GM21825 (cell line): ENCODE results near the gene STIMATE.

Source experiments
- ATAC-seq: cut with Tn5 transposase; IDR thresholded peaks from one replicate; pipeline ENCODE4 v1.9.1; 2021; ENCODE audit warnings: mild to moderate bottlenecking, moderate library complexity; ENCODE audit not compliant: unreplicated experiment

STIMATE gene

DNA sequence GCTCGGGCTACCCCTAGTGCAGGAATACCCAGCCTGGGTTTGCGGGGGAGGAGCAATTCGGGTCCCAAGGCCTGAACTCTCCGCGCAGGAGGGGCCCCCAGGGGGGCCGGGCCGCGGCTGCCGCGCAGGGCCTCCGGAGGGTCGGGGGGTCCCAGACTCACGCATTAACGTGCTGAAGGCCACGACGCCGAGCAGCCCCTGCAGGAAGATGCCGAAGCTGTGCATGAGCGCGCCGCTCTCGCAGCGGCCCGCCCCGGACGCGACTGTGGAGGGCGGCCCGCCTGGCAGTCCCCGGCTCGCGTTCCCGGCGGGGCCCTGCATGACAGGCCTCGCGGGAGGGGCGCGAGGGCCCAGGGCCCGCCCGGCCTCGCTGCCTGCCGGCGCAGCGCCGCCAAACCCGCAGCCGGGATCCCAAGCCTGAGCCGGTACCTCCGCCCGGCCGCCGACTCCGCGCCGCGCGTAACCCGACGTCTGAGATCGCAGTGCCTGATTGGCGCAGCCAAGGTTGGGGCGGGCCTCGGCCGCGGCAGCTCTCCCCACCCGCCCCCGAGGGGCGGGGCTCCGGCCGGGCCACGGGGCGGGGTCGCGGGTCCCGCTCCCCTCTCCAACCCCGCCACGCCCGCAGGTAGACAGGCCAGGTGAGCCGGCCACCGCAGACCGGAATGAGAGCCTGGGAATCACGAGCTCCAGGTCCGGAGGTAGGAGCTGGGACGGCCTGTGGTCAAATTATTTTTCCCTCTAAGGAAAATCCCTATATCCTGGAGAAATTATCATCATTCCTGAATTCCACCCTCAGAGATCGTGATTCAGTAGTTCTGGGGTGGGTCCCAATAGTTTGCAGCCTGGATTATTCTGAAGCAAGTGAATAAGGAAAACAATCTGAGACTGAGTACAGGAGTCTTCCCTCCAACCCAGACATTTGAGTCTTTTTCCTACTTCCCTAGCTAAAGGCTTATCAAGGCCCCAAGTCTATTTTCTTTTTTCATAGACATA, at the start of gene STIMATE:
TSS of gene STIMATE (minus strand) at position 419 of the 993 bp plus-strand sequence. CDS start at position 321, 98 bp downstream.
- peak; percentile 96 for ATAC-seq

DNA sequence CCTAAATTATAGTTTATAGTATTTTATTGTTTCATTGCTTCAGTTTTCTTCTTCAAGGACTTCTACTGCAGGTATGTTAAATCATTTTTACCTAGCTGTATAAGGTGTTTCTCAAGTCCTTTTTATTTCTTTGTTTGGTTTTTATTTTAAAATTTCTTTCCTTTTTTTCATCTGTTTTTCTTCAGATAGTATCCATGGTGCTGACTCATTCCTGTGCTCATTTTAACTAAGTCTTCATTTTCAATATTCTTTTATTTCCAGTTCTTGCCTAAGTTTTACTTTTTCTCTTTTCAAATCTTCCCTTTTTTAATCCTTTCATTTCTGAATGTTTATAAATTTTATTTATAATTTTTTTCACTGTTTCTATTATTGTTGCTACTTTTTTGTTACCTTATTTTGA, 42.3 kb upstream of the STIMATE start:
- no peak for ATAC-seq

DNA sequence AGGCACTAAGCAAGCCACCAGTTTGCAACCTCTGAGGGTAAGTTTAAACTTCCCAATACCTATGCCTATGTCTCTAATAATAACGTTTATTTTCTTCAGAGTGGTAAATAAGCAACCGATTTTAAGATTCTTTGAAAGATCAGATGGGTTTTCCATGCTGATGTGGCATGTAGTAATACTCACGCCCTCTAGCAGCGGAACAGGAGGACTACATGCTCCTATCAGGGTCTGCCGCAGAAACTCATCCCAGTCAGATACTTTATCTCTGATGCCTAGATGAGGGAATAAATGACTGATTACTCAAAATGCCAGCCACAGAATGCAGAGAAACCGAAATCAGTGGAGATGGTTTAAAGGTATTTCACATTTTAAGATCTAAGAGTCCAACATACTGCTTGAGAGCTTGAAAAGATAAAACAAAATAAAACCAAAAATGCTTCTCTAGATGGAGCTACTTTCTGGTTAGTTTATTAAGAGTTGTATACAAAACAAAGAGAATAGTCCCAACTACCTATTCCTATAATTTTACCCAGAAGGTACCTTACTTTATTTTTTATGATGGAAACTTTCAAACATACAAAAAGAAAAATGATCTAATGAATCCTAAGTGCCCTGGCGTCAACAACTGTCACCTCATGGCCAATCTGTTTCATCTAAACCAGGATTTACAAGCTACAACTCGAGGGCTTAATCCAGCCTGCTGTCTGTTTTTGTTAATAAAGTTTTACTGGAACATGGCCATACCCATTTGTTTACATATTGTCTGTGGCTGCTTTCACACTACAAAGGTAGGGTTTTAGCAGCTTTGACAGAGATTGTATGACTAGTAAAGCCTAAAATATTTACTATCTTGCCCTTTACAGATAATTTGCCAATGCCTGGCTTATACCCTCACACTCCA, 37.5 kb upstream of the STIMATE start:
- peak; percentile 68 for ATAC-seq

DNA sequence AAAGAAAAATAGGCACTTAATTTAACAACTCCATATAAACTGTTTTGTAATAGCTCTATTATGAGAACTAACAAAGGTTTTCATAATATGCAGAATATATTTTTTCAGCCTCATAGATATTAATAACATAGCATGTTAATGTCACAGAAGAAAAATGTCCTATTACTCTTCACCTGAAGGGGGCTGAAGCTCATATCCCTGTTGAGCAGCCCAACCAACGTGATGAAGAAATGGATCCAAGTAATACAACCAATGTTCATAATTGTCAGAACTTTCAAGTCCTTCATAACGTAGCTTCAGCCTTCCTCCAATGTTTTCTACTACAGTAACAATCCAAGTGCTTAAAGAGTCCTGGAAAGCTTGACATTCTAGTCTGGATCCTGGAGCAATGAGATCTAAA, 34.5 kb upstream of the STIMATE start:
- ATAC-seq, result no peak

DNA sequence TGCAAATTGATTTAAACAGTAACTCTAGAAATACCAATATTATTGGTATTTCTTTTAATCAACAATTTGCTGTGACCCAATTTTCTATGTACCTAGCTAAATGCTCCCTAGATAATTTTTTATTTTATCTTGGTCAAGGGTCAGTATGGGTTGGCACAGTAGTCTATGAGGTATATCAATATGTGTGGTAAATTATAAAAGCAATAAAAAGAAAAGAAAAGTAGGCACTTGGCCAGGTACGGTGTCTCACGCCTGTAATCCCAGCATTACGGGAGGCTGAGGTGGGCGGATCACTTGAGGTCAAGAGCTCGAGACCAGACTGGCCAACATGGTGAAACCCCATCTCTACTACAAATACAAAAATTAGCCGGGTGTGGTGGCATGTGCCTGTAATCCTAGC, 34.0 kb upstream of the STIMATE start:
- ATAC-seq, result no peak

DNA sequence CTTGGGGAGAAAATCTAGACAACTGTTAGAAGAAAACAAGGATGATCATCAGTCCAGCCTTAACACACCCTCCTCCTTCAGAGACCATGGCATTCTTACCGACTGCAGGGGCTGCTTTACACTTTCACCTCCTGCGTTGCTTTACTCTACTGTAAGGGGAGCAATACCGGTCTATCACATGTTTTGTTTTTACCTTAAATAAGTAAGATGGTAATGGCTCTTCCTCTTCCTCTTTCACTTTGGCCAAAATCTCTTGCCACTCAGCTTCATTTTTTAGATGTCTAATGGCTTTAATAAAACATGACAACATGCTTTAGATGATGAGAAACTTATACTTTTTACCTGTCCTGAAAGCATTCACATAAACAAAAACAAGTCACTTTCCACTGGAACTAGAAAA, 33.4 kb upstream of the STIMATE start:
- ATAC-seq, result no peak

DNA sequence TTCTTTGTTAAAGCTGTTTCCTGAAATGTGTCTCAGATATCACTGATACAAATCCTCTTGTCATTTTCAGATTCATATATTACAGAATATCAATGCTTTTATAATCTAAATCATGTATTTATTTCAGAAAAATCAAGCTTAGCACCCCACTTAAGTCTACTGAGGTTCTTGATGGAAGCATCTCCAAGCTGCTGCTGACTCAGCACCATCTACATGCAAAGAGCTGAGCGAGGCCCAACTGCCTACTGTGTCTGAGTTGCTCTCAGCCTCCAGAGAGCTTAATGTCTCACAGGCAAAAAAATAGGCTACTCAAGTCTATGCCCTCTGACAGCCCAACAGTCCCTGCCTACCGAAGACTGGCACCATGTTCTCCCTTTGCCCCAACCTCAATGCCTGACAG, 29.2 kb upstream of the STIMATE start:
- ATAC-seq, result no peak

DNA sequence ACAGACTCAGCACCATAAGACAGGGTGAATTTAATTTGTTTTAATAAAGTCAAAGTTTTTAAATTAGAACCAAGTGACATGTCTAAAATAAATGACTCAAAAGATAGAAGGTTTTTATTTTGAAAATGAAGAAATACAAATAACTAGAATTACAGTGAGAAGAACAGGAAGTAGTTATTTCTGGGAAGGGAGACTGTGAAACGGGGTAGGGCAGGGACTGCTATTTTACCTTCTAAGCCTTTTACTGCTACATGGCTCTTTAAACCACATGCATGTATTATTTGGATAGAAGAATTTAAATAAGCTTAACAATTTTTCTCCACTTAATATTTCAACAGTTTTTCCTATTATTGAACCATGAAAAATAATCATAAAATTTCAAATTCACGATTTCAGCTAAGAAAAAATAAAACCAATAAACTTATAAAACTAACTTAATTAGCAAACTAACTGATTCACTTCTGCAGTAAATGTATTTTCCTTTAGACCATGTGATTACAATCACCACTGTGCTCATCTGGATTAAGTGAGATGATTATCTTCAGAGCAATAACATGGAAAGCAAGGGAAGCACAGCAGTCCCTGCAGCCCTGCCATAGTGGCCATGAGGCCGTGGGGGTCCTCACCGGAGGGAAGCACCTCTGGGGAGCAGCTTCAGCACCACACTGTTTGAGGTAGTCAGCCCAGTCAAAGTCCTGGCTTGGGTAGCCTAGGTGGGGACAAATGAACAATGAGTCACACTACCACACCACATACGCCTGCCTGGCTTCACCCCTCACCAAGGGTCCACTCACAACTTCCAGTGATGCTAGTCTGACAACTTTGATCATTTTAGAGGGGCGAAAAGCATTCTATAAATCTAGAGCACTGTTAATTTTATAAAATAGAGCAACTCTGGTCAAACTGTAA, 28.3 kb upstream of the STIMATE start:
- no peak for ATAC-seq

DNA sequence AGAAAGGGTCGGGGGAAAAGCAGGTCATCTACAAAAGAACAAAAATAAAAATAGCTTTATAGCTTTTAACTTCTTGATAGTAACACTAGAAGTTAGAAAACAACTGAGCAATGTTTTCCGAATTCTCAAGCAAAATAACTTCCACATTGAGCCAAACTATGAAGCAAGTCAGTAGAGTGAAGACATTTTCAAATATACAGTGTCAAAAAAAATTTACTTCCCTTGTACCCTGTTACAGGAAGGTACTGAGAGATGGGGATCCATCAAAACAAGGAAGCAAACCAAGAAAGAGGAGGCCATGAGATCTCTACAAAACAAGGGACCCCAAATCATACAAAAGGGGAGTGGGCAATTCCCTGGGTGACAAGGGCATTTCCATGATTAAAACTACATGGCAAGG, 26.6 kb upstream of the STIMATE start:
- ATAC-seq, result no peak

DNA sequence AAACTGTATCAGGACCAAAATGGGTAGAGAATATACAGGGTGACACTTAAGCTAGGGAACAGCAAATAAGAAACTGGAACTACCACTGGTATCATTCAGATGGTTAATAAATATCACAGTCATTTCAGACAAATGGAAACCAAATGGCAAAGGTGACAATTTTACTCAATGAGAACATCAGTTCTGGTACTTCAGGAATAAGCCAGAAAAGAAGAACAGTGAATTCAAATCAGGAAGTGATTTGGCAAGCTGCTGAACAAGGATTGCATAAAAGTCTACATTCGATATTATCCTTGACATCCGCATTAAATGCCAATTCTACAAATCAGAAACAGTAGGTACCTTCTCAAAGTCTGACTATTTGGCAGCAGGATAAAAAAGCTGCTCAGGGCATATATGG, 23.5 kb upstream of the STIMATE start:
- no peak for ATAC-seq

DNA sequence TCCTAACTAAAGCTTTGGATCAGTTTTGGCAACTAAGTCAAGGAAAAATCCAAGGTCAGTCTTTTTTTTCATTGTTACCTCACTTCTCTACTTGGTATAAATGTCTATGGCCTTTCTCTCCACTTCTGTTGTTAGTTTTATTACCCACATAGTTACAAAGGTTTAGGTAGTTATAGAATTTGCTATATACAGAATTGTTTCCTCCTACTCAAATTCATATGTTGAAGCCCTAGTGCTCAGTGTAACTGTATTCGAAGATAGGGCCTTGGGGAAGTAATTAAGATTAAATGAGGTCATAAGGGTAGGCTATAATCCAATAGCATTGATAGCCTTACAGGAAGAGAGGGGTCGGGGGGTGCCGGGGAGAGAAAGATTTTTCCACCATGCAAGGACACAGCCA, 19.7 kb upstream of the STIMATE start:
- no peak for ATAC-seq

DNA sequence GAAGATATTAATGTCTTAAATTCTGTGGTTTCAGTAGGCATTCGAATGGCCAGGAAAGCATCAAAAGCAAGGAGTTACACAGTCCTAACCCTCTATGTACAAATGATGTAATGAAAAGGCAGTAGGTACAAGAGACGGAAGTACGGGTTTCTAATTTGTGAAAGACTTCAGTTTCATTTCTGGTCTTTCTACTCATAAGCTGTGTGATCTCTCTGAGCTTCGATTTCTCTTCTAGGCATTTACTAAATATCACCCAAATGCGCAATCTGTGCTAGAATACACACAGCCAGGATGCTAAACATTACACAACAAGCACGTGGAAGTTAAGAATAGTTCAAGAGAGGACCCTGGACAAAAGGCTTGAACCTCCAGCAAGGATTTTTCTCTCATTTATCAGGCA, 17.9 kb upstream of the STIMATE start:
- ATAC-seq, result no peak

DNA sequence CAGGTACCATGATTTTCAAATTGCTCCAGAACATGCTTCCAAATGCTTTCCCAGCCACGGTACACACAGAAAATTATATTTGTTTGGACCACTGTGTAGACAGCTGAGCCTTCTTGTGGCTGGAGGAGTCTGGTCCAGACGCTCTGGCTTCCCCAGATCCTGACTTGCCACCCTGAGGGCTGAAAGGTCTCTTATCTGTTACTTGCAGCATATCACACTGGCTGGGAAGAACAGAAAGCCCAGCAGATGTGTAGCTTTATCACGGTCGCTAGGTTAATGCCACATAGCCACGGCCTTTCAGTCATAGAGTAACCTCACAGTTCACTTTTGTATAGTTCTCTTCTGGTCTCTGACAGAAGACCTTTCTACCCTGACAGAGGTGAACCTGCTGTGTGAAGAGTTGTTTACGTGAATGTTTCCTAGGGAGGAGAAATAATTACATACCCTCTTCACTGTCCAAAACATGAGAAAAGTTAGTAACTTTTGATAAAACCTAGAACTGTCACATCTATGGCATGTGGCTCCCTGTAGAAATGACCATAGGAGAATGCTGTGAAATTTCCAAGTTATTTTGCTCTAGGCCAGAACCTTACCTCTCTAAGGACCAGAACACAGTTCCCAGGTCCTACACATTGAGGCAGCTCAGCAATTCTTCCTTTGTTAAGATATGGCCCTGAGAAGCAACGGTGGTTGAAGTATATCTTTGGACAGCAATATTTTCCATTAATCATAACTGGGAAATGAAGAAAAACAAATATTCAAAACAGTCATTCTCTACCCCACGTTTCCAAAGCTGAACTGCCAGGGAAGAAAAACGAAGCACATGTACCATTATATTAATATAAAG, 15.8 kb upstream of the STIMATE start:
- no peak for ATAC-seq

DNA sequence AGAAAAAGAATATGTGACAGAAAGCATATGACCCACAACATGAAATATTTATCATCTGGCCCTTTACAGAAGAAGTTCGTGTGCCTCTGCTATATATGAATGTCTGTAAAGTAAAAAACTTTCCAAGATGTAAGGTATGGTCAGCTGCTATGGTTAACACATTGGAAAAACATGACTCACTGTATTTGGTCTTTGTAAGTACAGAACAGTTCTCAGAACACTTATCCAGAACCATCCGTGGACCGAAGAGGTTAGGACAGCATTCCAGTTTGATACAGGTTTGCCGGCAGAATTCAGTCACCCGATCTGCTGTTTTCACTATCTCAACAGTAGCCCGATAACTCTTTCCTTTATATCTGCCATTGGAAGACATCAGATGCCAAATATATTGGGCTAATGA, 13.5 kb upstream of the STIMATE start:
- no peak for ATAC-seq

DNA sequence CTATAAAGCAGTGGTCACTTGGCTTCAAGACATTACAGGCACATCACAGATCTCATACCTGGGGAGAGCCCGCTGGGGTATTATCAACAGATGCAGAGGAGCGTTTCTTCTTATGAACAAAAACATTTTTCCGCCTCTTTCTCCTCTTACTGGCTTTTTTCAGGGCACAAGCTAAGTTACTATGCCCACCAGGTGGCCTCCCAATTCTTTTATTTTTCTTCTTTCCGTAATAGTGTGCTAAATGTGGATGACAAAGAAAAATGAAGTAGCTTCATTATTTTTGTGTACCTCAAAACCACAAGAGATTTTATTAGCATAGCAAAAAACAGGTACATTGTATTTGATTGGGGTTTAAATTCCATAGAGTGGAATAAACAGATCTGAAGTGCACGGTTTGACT, 10.1 kb upstream of the STIMATE start:
- ATAC-seq, result no peak

DNA sequence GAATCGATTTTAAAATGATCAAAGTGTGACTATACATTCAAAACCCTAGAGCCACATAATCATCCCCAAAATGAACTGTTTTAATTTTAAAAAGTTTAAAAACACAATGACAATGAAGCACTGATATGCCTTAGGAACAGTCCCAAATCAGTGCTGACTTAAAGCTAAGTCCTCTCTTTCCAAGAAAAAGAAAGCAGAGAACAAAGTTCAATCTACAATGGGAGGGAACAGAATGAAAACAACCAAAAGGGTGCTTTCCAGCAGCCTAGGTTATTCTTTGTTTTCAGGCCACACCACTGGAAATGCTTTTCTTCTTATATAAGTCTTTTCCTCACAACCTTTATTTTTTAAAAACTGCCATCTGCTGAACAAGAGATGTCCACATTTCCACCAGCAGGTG, 7.2 kb upstream of the STIMATE start:
- no peak for ATAC-seq

DNA sequence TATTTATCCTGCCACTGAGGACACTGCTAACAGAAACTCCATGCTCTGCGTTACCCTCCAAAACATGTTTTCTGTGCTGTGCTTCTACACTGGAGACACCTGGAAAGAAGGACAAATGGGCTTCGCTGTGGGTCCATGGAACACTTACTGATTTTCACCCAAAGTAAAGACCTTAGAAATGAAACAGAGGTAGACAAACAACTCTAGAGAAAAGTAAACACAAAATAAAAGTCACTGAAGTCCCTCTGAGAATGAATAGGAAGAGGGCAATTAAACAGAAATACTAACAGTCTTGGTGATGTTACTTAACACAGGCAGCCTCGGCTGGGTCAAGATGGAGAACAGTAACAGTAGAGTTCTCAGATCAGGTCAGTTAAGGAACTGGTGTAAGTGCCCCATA, 6.7 kb upstream of the STIMATE start:
- ATAC-seq, result no peak

DNA sequence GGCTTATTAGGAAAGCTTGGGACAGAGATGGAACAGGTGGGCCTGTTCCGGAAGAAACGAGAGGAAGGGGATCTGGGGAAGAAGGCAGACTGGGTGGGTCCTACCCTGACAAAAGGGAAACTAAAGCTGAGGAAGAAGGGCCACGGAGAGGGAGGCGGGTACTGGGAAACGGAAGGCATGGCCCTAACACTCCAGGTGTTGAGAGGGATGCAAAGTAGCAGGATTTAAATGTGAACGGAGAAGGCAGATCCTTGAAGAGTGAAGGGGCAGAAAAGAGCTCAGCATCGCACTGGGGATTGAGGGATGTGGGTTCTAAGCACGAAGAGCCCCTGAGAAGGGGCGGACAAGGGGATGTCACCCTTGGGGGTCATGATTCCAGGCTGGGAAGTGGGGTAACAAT, 735 bp downstream of the STIMATE start:
- ATAC-seq, result no peak

DNA sequence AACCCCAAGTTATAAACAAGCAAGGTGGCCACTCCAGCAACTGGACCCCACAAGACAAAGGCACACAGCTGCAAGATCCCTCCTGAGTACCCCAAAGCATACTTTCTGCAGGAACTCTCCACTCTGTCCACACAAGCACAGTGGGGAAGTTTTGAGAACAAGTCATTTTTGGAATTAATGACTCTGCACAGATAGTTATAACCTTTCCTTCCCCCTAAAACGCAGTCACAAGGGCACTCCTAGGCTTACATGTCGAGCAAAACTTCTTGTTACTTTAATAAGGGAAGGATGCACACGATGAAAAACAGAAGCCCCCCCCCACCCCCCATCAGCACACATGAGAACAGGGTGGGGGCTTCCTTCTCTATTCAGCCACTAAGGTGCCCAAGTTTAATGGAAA, 1.2 kb downstream of the STIMATE start:
- ATAC-seq, result no peak

DNA sequence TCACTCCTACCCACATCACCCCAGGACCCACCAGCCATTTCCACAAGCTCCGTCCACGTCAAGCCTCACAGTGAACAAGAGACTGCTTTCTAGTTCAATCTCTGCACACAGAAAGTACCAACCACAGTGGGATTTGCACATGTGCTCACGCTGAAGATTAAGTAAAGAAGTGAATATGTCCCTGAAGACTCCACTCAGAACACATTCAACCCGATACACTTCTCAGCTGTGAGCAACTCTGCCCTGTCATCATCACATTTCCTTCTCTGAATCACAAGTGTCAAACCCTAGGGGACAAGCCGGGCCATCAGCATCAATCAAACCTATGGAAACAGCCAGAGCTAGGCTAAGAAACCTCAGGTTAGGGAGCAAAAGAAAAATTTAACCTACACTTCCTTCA, 1.9 kb downstream of the STIMATE start:
- no peak for ATAC-seq
